Subcutaneous abdominal adipose tissue (tissue), 5 donors: Measurements from ENCODE around the gene FOXI1.

Source experiments
- H3K27ac ChIP-seq: one replicate; pipeline ENCODE4 v1.7.0; 2013; ENCODE audit warnings: low read depth, mild to moderate bottlenecking, inconsistent platforms, low read length, moderate library complexity
- H3K27me3 ChIP-seq, 5 donors: one replicate each; pipeline ENCODE4 v1.7.0; 2013; ENCODE audit warnings: low read length in 5 of 5, inconsistent platforms in 1 of 5; ENCODE audit not compliant: control insufficient read depth in 5 of 5, insufficient read depth in 4 of 5
- H3K36me3 ChIP-seq, 5 donors: one replicate each; pipeline ENCODE4 v1.7.0; 2013; ENCODE audit warnings: low read length in 5 of 5; ENCODE audit not compliant: control insufficient read depth in 5 of 5, insufficient read depth in 5 of 5
- H3K4me1 ChIP-seq, 5 donors: one replicate each; pipeline ENCODE4 v1.7.0; 2013; ENCODE audit warnings: low read length in 5 of 5, mild to moderate bottlenecking in 3 of 5, moderate library complexity in 1 of 5; ENCODE audit not compliant: control insufficient read depth in 5 of 5, insufficient read depth in 5 of 5
- H3K4me3 ChIP-seq, 5 donors: one replicate each; pipeline ENCODE4 v1.7.0; 2013; ENCODE audit warnings: low read length in 5 of 5, low read depth in 1 of 5
- H3K9ac ChIP-seq, 5 donors: one replicate each; pipeline ENCODE4 v1.7.0; 2013; ENCODE audit warnings: low read length in 5 of 5, mild to moderate bottlenecking in 4 of 5, moderate library complexity in 3 of 5
- H3K9me3 ChIP-seq, 5 donors: one replicate each; pipeline ENCODE4 v1.7.0; 2013; ENCODE audit warnings: low read length in 5 of 5; ENCODE audit not compliant: control insufficient read depth in 5 of 5
- donor health status: healthy.
- donor health status: healthy.
- donor health status: healthy.
- donor health status: healthy.
- donor health status: healthy.

FOXI1 gene

DNA sequence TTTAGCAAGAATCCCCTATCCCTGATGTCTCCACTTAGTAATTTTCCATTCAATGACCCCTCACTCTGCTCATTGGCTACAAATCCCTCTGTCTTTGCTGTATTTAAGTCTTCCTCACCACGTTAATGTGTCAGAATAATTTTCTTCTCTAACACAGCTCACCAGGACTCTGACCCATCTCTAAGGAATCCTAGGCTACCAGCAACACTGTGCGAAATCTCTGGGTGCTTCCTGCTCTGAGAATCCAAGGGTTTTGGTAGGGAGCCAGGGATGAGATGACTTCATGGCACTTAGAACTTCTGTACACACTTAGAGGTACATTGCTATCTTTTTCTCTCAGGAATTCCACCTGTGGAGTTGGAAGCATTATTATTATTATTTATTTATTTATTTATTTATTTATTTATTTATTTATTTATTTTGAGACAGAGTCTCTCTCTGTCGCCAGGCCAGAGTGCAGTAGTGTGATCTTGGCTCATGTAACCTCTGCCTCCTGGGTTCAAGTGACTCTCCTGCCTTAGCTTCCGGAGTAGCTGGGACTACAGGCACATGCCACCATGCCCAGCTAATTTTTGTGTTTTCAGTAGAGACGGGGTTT lies 53.5 kb downstream of the FOXI1 start:
- Histone ChIP-seq H3K27me3 (no peaks in the 10 kb centered on the region), H3K9me3 (no peaks in the 10 kb centered on the region), H3K9ac (no peak overlapping the region), H3K4me1 (peaks cover 0 to 6% (median 4%) of the 10 kb centered on the region in 5 donors), H3K4me3 (no peak overlapping the region), H3K36me3 (no peaks in the 10 kb centered on the region), H3K27ac (no peak overlapping the region)
